SJSA1 (cell line): Measurements from ENCODE around the gene ADAT3. TPM values are rescaled to one million over a fixed set of nuclear protein-coding genes. Genes with fewer than 3 reads are reported as not detected.

Experiments used
- DNase-seq, 2 experiments: peaks; one replicate each; pipeline ENCODE4 v3.0.0-alpha.2; 2015 to 2020; ENCODE audit warnings: low spot score in 2 of 2, low read depth in 1 of 2
- H3K27ac ChIP-seq: fragments of 250-450 bp; sonication (Bioruptor Pico); 2 replicates; pipeline ENCODE4 v1.5.1; 2020; ENCODE audit warnings: mild to moderate bottlenecking, moderate library complexity
- H3K27me3 ChIP-seq: fragments of 250-450 bp; sonication (Bioruptor Pico); replicated peaks from 2 replicates; pipeline ENCODE4 v1.5.1; 2020; ENCODE audit warnings: mild to moderate bottlenecking, moderate library complexity
- H3K36me3 ChIP-seq: fragments of 250-450 bp; sonication (Bioruptor Pico); 2 replicates; pipeline ENCODE4 v1.5.1; 2020; ENCODE audit warnings: mild to moderate bottlenecking
- H3K4me1 ChIP-seq: fragments of 250-450 bp; sonication (Bioruptor Pico); replicated peaks from 2 replicates; pipeline ENCODE4 v1.6.1; 2021; ENCODE audit warnings: mild to moderate bottlenecking
- H3K4me3 ChIP-seq: fragments of 250-450 bp; sonication (Bioruptor Pico); 2 replicates; pipeline ENCODE4 v1.5.1; 2020; ENCODE audit warnings: mild to moderate bottlenecking
- H3K9me3 ChIP-seq: fragments of 250-450 bp; sonication (Bioruptor Pico); replicated peaks from 2 replicates; pipeline ENCODE4 v1.5.1; 2020; ENCODE audit warnings: mild to moderate bottlenecking
- total RNA-seq: library from RNA; depleted of rRNA; stranded (reverse); fragments of >200 nt; shearing (Covaris generic); gene quantifications from 2 replicates; pipeline ENCODE4 v1.2.3, GENCODE V29; 2014

The ADAT3 gene
- total RNA-seq, 1 experiment from 2014 or later: 2.4 TPM

DNA sequence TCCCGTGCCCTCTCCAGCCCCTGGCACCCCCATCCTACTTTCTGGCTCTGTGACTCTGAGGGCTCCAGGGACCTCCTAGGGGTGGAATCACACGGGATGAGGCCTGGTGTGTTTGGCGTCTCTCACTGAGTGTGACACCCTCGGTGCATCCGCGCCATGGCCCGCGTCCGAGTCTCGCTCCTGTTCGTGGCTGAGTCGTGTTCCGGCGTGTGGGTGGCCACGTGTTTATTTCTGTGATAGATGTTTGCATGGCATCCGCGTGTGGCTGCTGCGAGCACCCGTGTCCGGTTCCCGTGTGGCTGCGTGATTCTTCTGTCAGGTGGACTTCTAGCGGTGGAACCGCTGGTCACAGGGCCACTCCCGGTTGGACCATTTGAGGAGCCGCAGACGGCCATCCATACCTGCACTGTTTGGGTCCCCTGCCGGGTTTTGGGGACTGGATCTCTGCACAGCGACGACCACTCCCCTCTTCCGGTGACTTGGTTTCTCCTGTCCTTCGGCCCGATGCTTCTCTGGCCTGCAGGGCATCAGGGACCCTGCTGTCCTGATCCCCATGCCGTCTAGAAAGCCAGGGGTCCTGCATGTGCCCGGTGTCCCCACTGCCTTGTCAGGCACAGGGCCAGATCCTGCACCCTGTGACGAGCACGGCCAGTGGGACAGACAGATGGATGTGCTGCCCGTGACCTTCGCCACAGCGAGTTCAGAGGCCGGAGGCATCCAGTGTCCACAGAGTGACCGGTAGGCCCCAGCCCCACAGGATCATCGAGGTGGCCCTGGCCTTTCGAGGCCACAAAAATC is 44.3 kb downstream of the ADAT3 start:
- H3K36me3 ChIP-seq: peaks cover 19% of the 10 kb centered on the region
- no peaks in the 10 kb centered on the region for H3K4me1 ChIP-seq
- no peak overlapping the region for H3K4me3 ChIP-seq
- no peak for DNase-seq
- H3K27ac ChIP-seq: no peak overlapping the region
- H3K9me3 ChIP-seq: no peaks in the 10 kb centered on the region
- no peaks in the 10 kb centered on the region for H3K27me3 ChIP-seq

DNA sequence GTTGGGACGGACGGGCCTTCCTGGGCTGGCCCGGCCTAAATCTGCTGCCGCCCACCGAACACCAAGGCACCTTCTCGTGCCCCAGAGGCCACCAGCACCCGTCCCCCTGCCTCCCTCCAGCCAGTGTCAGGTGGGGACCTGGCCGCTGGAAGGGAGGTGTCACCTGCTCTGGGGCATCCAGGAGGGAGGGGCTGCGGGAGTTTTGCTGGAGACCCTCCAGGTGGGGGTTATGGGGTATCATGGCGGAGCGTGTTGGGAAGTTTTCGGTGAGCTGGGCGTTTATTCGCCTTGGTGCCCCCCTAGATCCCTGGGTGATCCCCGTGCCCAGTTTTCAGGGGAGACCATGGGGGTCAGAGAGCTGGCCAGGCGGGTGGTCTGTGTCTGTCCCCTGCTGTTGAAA is 45.4 kb downstream of the ADAT3 start:
- Histone ChIP-seq H3K27ac (no peak overlapping the region), H3K4me1 (no peaks in the 10 kb centered on the region), H3K36me3 (peaks cover 19% of the 10 kb centered on the region), H3K9me3 (no peaks in the 10 kb centered on the region), H3K4me3 (no peak overlapping the region), H3K27me3 (no peaks in the 10 kb centered on the region)
- DNase-seq: no peak

DNA sequence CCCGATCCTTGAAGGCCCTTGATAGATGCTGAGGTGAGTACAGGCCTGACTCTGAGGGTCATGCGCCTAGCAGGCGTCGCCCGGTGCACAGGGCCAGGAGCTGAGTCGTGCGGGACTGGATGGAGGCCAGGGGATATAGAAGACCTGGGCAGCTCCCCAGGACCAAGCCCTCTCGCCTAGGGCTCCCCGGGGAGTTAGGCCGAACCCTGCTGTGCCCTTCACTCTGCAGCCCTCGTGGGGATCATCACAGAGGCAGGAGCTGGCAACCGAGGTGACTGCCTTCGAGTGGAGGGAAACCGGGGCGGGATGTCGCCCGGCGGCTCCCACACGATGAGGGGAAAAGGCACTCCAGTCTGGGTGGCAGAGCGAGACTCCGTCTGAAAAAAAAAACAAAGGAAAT is 47.4 kb downstream of the ADAT3 start:
- DNase-seq: no peak
- Histone ChIP-seq H3K27ac (no peak overlapping the region), H3K9me3 (no peaks in the 10 kb centered on the region), H3K4me3 (no peak overlapping the region), H3K4me1 (no peaks in the 10 kb centered on the region), H3K36me3 (peaks cover 13% of the 10 kb centered on the region), H3K27me3 (no peaks in the 10 kb centered on the region)

DNA sequence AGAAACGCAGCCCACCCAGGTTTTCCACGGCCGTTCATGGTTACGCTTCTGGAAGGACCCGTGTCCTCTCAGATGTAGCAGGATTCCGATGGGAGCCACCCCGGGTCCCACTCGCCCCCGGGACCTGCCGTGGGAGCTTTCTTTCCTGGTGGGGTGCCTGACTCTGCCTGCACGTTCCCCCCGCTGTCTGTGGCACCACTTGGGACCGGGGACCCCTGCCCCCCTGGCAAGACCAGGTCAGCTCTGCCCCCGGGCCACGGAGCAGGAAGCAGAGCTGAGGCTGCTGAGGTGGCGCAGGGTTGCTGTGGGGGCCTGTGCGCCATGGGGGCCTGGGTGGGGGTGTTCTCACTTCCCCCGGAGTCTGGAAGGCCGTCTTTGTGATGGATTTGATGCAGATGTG is 47.8 kb downstream of the ADAT3 start:
- Histone ChIP-seq H3K4me1 (no peaks in the 10 kb centered on the region), H3K9me3 (no peaks in the 10 kb centered on the region), H3K27ac (no peak overlapping the region), H3K36me3 (peaks cover 13% of the 10 kb centered on the region), H3K27me3 (no peaks in the 10 kb centered on the region), H3K4me3 (no peak overlapping the region)
- DNase-seq: no peak

DNA sequence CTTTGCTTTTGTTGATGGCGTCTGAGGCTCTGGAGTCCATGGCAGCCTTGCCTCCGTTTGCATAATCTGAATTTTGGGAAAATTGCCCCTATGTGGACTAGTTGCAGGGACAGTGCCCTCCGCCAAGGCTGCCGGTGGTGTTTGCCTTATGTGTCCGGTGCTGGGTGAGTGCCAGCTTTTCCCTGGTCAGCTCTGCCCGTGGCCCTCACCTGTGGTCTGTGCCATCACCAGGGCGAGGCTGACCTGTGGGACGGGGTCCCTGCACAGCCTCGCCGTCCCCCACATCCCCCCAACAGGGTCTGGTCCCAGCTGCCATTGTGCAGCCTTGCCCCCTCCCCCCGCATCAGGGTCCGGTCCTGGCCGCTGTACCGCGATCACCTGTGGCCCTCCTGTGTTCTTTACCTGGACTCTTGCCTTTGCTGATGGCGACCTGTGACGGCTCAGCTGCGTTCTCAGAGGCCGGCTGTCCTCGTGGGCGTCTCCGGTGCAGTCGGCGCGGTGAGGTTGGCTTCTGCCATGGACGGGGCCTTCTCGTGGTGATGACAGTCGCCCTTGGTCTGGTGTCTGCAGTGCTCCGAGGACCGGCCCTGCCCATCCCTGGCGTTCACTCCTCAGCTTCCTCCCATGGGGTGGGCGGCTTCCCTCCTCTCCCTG is 48.4 kb downstream of the ADAT3 start:
- Histone ChIP-seq H3K36me3 (peaks cover 13% of the 10 kb centered on the region), H3K9me3 (no peaks in the 10 kb centered on the region), H3K27ac (no peak overlapping the region), H3K4me3 (no peak overlapping the region), H3K4me1 (no peaks in the 10 kb centered on the region), H3K27me3 (no peaks in the 10 kb centered on the region)
- no peak for DNase-seq

DNA sequence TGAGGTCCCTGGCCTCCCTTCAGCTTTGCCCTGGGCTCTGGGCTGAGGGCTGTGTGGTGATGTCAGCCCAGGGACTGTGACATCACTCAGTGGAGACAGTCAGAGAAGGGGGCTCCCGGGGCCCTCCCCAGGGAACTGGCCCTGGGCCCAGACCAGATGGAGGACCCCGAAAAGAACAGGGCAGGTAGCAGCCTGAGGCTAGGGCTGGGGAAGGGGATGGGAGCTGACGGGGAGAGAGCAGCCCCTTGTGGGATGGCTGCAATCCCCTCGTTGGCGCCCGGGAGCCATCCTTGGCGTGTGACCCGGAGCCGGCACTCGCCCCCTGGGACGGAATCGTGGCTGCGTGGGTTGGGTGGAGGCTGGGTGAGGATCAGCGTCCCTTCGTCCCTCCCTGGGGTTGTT is 49.3 kb downstream of the ADAT3 start:
- no peaks in the 10 kb centered on the region for H3K4me1 ChIP-seq
- no peaks in the 10 kb centered on the region for H3K27me3 ChIP-seq
- no peak overlapping the region for H3K27ac ChIP-seq
- no peaks in the 10 kb centered on the region for H3K9me3 ChIP-seq
- no peak overlapping the region for H3K4me3 ChIP-seq
- DNase-seq: no peak
- H3K36me3 ChIP-seq: peaks cover 13% of the 10 kb centered on the region

DNA sequence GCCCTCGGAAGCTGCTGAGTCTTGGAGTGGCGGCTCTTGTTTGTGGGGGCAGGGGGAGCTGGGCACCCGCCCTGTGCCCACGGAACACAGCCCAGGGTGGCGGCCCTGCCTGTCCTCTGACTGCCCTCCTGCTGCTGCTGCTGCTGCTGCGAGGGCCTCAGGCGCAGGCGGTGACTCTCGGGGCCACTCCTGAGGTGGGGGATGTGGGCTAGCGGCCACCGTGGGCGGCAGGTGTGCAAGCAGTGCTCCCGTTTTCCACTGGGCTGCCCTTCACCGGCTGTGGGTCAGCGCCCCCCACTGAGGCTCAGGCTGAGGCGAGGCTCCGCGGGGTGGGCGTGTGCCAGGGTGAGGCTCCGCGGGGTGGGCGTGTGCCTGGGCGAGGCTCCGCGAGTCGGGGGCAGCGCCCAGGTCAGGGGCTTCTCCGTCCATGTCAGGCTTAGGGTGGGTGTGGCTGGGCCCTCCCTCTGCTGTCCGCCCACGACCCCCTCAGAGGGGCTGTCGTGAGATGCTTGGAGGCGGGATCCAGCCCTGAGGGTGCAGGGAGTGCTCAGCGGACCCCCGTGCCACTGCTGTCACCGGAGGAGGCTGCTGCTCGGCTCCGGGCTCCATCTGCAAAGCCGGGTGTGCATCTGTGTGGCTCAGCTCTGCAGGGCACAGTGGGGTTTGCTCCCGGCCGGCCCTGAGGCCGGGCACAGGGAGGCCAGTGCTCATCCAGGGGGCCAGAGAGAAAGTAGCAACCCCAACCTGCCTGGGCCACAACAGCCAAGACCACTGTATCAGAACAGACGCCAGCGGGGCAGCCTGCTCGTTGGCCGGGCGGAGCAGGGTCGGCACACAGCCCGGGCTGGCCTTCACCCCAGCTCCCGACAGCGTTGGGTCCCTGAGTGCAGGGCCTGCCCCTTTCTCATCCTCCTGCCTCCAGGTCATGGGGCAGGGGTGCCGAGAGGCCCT is 50.2 kb downstream of the ADAT3 start:
- Histone ChIP-seq H3K27ac (no peak overlapping the region), H3K4me1 (no peaks in the 10 kb centered on the region), H3K9me3 (no peaks in the 10 kb centered on the region), H3K27me3 (no peaks in the 10 kb centered on the region), H3K4me3 (no peak overlapping the region), H3K36me3 (peaks cover 10% of the 10 kb centered on the region; the same call in 1 of the 2 replicates)
- no peak for DNase-seq

DNA sequence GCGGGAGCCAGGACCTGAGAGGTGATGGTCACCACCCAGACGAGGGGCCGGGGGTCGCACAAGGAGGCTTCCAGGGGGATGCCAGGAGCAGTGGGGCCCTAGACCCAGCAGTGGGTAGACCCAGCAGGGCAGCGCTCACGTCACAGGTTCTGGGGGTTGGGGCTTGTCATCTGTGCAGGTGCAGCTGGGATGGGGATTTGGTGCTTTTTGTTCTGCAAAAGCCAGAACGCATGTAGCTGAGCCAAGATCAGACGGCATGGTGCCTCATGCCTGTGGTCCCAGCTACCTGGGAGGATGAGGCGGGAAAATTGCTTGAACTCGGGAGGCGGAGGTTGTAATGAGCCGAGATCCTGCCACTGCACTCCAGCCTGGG is 50.9 kb downstream of the ADAT3 start:
- Histone ChIP-seq H3K4me3 (no peak overlapping the region), H3K36me3 (peaks cover 13% of the 10 kb centered on the region; the same call in 1 of the 2 replicates), H3K4me1 (no peaks in the 10 kb centered on the region), H3K27ac (no peak overlapping the region), H3K27me3 (no peaks in the 10 kb centered on the region), H3K9me3 (no peaks in the 10 kb centered on the region)
- no peak for DNase-seq

DNA sequence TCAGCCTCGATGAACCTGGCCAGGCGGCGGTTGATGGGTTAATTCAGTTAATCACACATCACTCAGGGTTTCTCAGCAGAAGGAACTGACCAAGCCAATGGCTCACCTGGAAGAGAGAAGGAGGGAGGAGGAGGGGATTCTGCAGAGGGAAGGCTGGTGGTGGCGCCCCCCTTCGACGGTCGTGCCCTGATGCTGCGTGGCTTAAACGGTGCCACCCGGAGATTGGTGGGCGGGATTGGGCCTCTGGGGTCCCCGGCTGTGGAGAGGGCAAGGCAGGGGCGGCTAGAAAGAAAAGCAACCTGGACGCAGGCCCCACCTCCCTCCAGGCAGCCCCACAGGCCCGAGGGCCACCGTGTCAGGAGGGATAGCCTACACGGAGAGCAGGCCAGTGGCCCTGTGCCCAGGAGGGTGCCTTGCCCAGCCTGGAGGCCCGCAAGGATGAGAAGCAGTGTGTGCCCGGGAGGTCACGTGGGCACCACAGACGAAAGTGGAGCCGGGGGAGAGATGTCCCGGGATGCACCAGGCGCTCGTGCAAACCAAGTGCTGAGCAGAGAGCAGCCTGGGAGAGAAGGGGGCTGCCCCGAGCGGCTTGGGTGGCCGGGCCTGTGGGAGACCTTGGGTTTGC is 51.8 kb downstream of the ADAT3 start:
- H3K27ac ChIP-seq: no peak overlapping the region
- no peak overlapping the region for H3K4me3 ChIP-seq
- peaks cover 11% of the 10 kb centered on the region; the same call in 1 of the 2 replicates for H3K36me3 ChIP-seq
- no peaks in the 10 kb centered on the region for H3K27me3 ChIP-seq
- H3K9me3 ChIP-seq: no peaks in the 10 kb centered on the region
- H3K4me1 ChIP-seq: no peaks in the 10 kb centered on the region
- DNase-seq: no peak

DNA sequence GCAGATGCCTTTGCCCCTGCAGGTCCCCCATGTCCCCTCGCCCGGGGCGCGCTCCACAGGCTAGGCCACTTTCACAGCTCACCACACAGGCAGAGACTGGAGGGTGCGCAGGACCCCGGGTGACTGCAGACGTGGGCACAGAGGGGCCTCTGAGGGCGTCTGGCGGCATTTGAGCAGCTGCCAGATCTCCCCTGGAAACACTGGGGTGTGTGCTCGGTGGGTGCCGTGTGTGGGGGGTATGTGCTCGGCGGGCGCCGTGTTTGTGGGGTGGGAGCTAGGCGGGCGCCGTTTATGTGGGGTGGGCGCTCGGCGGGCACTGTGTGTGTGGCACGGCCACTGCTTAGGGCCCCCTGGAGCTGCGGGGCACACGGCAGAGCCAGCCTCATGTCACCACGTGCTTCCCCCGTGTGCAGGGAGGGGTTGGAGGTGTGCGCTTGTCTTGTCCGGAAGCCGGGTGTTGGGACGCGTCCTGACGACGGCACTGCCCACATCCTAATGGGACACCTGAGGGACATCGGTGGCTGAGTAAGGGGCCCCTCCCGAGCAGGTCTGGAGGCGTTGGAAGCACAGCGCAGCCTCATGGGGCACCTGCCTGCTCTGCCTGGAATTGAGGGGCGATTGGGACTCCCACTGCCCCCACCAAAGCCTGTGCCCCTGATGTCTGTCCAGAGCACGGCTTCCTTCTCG is 52.5 kb downstream of the ADAT3 start:
- H3K36me3 ChIP-seq: 0 out of 2 replicates have a peak, but pooled peaks cover 7% of the 10 kb centered on the region
- no peak overlapping the region for H3K4me3 ChIP-seq
- H3K4me1 ChIP-seq: no peaks in the 10 kb centered on the region
- no peaks in the 10 kb centered on the region for H3K27me3 ChIP-seq
- DNase-seq: no peak
- no peaks in the 10 kb centered on the region for H3K9me3 ChIP-seq
- H3K27ac ChIP-seq: no peak overlapping the region

DNA sequence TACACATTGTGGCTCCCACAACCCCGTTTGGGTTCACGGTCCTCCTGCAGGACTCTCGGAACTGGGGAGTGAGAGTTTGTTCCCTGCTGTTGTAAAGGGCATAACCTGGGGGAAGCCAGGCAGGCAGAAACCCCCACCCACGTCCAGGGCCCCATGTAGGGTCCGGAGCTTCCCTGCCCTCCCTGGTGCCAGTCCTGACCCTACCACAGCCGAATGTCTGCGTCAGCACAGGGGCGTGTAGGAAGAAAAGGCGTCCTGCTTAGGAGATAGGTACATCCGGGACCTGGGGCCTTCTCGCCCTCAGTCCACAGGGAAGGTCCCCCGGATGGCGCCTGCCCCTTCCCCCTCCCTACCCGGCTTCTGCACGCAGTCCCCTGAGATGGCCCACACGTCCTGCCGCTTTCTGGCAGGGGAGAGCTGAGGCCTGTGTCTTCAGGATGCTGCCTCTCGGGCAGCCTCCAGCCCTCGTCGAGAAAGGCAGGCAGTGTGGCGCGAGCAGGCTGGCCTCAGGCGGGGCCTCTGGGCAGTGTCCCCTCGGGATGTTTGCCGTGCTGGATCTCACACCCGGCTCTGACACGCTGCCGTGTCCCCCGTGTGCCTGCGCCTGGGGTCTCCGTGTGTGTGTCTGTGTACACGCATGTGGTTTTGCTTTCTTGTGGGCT is 54.9 kb downstream of the ADAT3 start:
- H3K9me3 ChIP-seq: no peaks in the 10 kb centered on the region
- H3K27me3 ChIP-seq: no peaks in the 10 kb centered on the region
- H3K4me1 ChIP-seq: no peaks in the 10 kb centered on the region

DNA sequence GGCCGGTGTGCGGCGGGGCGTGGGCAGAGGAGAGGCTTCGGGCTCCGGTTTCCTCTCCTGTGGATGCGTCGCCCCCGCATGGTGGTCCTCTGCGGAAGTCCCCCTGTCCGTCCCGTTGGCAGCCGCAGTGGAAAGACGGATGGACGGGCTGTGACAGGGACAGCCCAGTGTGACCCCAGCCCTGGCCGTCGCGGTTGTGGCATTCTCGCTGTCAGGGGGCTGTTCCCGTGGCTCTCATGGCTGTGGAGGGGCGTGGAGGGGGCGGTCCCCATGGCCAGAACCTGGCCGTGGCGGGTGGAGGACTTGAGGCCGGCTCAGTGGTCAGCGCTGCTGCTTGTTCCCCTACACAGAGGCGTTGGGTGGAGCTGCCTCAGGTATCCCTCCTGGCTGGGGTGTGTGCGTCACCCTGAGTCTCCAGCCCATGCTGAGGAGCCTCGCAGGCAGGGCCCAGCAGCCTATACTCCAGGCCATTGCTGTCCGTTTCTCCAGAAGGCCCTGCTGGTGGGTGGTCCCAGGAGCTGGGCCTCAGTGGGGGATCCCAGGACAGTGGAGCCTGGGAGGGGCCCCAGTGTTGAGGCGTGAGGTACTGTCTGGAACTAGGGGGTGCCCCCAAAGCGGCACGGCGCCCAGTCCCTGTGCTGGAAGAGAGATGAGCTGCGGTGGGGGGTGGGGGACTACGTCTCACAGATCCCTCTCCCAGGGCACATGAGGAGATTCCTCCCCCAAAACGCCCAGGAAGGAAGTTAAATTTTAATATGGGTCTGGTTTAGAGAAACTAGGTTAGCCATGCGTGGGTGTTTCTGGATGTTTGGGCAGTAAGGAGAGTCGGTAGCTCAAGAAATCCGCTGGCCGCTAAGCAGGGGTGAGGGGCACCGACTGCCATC is 56.0 kb downstream of the ADAT3 start:
- Histone ChIP-seq H3K4me1 (no peaks in the 10 kb centered on the region), H3K36me3 (0 out of 2 replicates have a peak, but pooled peaks cover 6% of the 10 kb centered on the region), H3K9me3 (no peaks in the 10 kb centered on the region), H3K4me3 (no peak overlapping the region), H3K27me3 (no peaks in the 10 kb centered on the region), H3K27ac (no peak overlapping the region)
- DNase-seq: no peak

More for the DNA sequence above, 54.9 kb downstream of the ADAT3 start:
- no peak overlapping the region for H3K27ac ChIP-seq
- H3K36me3 ChIP-seq: 0 out of 2 replicates have a peak, but pooled peaks cover 6% of the 10 kb centered on the region
- DNase-seq: no peak
- H3K4me3 ChIP-seq: no peak overlapping the region
